Measurements from ENCODE around the gene UMODL1. TPM values are rescaled to one million over a fixed set of nuclear protein-coding genes. Genes with fewer than 3 reads are reported as not detected.

Gene UMODL1
- total RNA-seq, 1 donor from 2014 or later = not detected

DNA sequence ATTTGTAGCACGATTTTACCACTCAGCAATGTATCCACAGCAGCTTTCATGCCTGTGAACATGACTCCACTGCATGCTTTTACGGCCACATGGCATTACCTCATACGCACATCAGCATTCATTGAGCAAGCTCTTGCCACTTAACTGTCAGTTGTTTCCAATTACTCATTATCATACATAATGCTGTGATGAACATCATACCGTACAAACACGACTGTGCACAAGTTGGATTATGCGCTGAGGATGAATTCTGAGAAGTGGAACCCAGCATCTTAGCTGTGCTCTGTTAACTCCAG, 9.6 kb downstream of the UMODL1 start:
- no peaks in the 10 kb centered on the region for H3K27me3 Mint-ChIP-seq (ENCODE audit: insufficient read depth)
- no peaks in the 10 kb centered on the region for H3K4me1 Mint-ChIP-seq (ENCODE audit: low read depth)
- no peak overlapping the region for H3K4me3 Mint-ChIP-seq
- no peaks in the 10 kb centered on the region for H3K9me3 Mint-ChIP-seq
- DNase-seq (ENCODE audit: low spot score) = no peak
- H3K36me3 Mint-ChIP-seq (ENCODE audit: low read depth) = no peaks in the 10 kb centered on the region
- intact Hi-C loops (cut with micrococcal nuclease) = no loop called here
- no peak overlapping the region for H3K27ac Mint-ChIP-seq

DNA sequence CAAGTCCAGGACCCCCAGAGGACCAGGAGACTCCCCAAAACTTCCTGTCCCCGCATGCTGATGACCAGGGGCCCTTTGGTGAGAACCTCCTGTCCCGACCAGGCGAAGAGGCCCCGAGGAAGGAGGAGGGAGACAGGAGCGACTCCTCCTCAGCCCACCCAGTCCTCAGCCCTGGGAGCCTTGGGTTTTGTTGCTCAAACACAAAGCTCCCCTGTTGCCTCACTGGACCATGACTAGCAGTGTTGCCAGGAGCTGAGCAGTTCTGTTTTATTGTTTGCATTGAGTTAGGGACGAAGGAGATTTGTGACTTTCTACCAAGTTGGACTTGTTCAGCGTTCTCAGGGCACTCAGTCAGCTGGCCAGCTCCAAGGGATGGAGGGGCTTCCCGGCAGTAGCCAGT, 10.0 kb downstream of the UMODL1 start:
- DNase-seq (ENCODE audit: low spot score) = no peak
- Mint-ChIP-seq H3K27ac (no peak overlapping the region), H3K4me1 (ENCODE audit: low read depth) (no peaks in the 10 kb centered on the region), H3K4me3 (no peak overlapping the region), H3K9me3 (no peaks in the 10 kb centered on the region), H3K27me3 (ENCODE audit: insufficient read depth) (no peaks in the 10 kb centered on the region), H3K36me3 (ENCODE audit: low read depth) (no peaks in the 10 kb centered on the region)
- intact Hi-C loops (cut with micrococcal nuclease) = no loop called here

DNA sequence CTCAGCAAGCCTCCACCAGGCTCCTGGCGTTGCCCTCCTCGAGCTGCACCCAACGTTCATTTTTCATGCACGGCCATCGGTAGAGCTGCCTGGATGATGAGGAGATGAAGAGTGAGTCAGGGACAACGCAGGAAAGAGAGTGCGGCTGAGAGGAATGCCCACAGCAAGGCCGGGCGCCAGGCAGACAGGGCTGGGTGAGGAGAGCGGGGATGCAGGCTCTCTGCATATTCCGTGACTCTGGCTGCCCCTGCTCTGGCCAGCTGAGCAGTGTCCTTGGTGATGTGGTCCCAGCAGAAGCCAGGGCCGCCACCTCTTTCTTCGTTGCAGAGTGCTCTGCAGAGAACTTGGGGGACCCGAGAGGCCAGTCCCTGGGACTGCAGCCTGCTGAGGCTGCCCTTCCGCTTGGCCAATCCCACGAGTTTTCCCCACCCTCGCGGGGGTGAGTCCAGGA, 10.8 kb downstream of the UMODL1 start:
- no peak overlapping the region for H3K27ac Mint-ChIP-seq
- H3K4me1 Mint-ChIP-seq (ENCODE audit: low read depth) = no peaks in the 10 kb centered on the region
- DNase-seq (ENCODE audit: low spot score) = no peak
- H3K27me3 Mint-ChIP-seq (ENCODE audit: insufficient read depth) = no peaks in the 10 kb centered on the region
- intact Hi-C loops (cut with micrococcal nuclease) = no loop called here
- no peaks in the 10 kb centered on the region for H3K9me3 Mint-ChIP-seq
- H3K36me3 Mint-ChIP-seq (ENCODE audit: low read depth) = no peaks in the 10 kb centered on the region
- H3K4me3 Mint-ChIP-seq = no peak overlapping the region

DNA sequence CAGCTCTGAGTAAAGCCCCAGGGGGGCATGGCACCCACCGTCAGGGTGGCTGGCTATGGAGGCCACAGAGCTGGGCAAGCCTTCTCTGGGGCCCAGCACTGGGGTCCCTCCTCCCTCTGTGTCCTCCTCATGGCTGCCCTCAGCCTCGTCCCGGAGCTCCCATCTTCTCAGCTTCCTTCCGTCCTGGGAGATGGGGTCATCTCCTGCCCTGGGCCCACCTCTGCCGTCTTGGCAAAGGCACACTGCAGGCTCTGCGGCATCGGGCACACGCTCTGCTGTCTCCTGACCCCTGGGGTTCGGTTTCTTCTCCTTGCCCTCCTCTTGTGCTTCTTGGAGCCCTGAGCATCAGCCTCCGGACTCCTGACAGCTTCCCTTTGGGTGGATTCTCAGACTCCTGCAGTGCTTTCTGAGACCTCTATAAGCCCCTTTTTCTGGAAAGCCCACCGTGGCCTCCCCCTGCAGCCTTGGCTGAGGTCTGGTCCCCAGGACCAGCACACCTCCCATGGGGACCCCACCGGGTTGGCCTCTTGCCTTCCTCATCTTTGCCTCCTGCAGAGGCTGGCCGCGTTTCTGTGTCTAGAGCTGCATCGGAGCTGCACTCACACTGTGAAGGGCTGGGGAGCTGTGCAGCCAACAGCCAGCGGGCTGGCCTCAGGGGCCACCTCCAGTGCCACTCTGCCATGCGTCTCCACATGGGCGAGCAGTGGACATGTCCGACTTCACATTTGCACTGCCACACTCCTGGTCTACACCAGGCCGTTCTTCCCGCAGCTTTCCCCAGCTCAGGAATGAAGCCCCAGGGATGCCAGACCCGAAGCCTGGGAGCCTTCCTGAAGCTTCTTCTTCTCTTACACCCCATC, 11.6 kb downstream of the UMODL1 start:
- DNase-seq (ENCODE audit: low spot score) = no peak
- Mint-ChIP-seq H3K4me1 (ENCODE audit: low read depth) (no peaks in the 10 kb centered on the region), H3K36me3 (ENCODE audit: low read depth) (no peaks in the 10 kb centered on the region), H3K27ac (no peak overlapping the region), H3K27me3 (ENCODE audit: insufficient read depth) (peaks cover 2% of the 10 kb centered on the region), H3K4me3 (no peak overlapping the region), H3K9me3 (no peaks in the 10 kb centered on the region)
- intact Hi-C loops (cut with micrococcal nuclease) = no loop called here

DNA sequence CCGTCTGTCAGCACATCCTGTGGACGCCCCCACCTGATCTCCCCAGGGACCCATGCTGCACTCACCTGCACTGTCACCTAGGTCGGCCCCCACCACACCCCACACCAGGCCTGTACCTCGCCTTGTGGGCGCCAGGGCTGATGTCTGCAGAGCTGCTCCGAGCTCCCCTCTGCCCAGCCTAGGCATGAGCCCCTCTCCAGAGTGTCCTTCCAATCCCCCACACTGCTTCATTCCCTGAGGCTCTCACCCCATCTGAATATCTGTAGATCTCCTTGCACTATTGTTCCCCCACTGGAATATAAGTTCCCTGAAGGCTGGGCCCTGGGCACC, 12.2 kb downstream of the UMODL1 start:
- intact Hi-C loops (cut with micrococcal nuclease) = no loop called here
- Mint-ChIP-seq H3K4me1 (ENCODE audit: low read depth) (no peaks in the 10 kb centered on the region), H3K4me3 (no peak overlapping the region), H3K27ac (no peak overlapping the region), H3K9me3 (no peaks in the 10 kb centered on the region), H3K36me3 (ENCODE audit: low read depth) (no peaks in the 10 kb centered on the region), H3K27me3 (ENCODE audit: insufficient read depth) (peaks cover 4% of the 10 kb centered on the region)
- DNase-seq (ENCODE audit: low spot score) = no peak

DNA sequence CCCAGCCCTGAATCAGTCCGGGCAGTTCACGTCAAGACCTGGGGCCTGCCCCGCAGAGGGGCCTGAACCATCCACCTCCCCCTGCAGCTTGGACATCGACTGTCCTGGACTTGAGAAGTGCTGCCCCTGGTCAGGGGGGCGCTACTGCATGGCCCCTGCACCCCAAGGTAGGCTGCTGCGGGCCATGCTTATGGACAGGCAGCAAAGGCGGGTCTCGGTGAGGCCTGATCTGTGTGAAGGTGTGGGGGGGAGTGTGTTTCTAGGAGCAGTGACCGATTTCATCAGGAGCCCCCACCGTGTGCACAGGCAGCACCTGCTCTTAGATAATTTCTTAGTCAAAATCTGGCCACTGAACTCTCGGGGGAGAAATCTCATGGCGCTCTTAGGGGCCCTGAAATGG, 13.0 kb downstream of the UMODL1 start:
- Mint-ChIP-seq H3K27me3 (ENCODE audit: insufficient read depth) (peaks cover 8% of the 10 kb centered on the region), H3K9me3 (no peaks in the 10 kb centered on the region), H3K4me3 (no peak overlapping the region), H3K4me1 (ENCODE audit: low read depth) (peaks cover 6% of the 10 kb centered on the region), H3K27ac (no peak overlapping the region), H3K36me3 (ENCODE audit: low read depth) (no peaks in the 10 kb centered on the region)
- no peak for DNase-seq (ENCODE audit: low spot score)
- intact Hi-C loops (cut with micrococcal nuclease) = no loop called here

DNA sequence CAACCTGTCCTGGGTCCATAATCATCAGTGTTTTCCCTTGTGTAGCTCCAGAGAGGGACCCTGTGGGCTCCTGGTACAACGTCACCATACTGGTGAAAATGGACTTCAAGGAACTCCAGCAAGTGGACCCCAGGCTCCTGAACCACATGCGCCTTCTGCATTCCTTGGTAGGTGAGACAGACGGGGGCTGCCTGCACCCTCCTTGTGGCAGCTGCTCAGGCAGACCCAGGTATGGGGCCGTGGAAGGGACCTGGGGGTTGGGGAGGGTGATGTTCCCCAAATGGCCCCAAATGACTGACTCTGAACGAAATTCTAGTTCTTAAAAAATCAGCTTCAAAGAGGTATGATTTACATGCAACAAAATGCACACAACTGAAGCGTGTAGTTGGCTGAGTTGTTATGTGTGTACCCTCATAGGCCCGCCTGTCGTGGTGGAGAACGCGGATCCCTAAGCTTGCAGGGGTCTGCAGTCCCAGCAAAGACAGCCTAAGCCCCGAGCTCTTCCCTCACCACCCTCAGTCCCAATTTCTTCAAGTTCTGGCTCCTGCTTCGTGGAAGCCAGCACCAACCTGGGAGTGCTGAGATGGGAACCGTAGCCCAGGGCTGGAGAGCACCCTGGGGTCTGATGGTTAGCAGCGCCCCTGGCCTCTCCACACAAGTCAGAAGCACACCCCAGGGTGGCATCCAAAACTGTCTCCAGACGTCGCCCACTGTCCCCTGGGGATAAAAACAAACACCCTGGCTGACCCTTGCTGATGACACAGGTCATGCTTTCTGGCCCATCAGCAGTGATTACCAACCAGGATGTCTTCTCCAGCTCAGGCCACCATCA, 14.3 kb downstream of the UMODL1 start:
- Mint-ChIP-seq H3K4me1 (ENCODE audit: low read depth) (peaks cover 13% of the 10 kb centered on the region), H3K4me3 (no peak overlapping the region), H3K9me3 (no peaks in the 10 kb centered on the region), H3K36me3 (ENCODE audit: low read depth) (no peaks in the 10 kb centered on the region), H3K27me3 (ENCODE audit: insufficient read depth) (peaks cover 10% of the 10 kb centered on the region), H3K27ac (no peak overlapping the region)
- DNase-seq (ENCODE audit: low spot score) = no peak
- intact Hi-C loops (cut with micrococcal nuclease) = no loop called here

DNA sequence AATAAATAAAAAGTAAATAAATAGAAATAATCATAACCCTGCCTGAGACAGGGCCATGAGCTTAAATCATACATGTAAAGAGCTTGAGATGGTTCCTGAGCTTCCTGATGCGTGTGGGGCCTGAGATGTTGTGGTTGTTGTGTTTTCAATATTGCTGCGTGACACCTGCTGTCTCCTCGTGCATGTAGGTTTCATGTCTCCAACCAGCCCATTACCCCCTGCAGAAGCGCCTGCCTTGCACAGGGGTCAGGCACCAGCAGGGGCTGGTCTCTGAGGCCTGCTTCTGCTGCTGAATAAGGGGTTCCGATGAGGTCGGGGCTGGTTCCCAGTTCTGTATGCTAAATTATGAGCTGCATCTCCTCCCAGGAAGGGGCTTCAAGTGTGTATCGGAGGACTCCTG, 15.9 kb downstream of the UMODL1 start:
- Mint-ChIP-seq H3K9me3 (no peaks in the 10 kb centered on the region), H3K27ac (no peak overlapping the region), H3K27me3 (ENCODE audit: insufficient read depth) (peaks cover 12% of the 10 kb centered on the region), H3K4me3 (no peak overlapping the region), H3K36me3 (ENCODE audit: low read depth) (no peaks in the 10 kb centered on the region), H3K4me1 (ENCODE audit: low read depth) (peaks cover 13% of the 10 kb centered on the region)
- intact Hi-C loops (cut with micrococcal nuclease) = no loop called here
- DNase-seq (ENCODE audit: low spot score) = no peak

DNA sequence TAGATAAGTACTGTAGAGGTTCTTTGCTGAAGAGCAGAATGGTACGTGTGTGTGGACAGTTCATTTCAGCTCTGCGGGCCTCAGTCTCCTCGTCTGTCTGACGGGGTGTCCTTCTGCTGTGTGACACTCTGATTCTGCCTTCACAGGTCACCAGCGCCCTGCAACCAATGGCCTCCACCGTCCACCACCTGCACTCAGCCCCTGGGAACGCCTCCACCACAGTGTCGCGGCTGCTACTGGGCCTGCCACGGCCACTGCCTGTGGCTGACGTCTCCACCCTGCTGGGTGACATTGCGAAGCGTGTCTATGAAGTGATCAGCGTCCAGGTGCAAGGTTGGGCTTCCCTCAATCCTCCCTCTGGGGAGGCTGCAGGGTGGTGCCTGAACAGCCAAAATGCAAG, 17.0 kb downstream of the UMODL1 start:
- intact Hi-C loops (cut with micrococcal nuclease) = no loop called here
- no peak overlapping the region for H3K4me3 Mint-ChIP-seq
- H3K4me1 Mint-ChIP-seq (ENCODE audit: low read depth) = peaks cover 13% of the 10 kb centered on the region
- peaks cover 12% of the 10 kb centered on the region for H3K27me3 Mint-ChIP-seq (ENCODE audit: insufficient read depth)
- no peak for DNase-seq (ENCODE audit: low spot score)
- no peaks in the 10 kb centered on the region for H3K36me3 Mint-ChIP-seq (ENCODE audit: low read depth)
- H3K27ac Mint-ChIP-seq = no peak overlapping the region
- no peaks in the 10 kb centered on the region for H3K9me3 Mint-ChIP-seq

DNA sequence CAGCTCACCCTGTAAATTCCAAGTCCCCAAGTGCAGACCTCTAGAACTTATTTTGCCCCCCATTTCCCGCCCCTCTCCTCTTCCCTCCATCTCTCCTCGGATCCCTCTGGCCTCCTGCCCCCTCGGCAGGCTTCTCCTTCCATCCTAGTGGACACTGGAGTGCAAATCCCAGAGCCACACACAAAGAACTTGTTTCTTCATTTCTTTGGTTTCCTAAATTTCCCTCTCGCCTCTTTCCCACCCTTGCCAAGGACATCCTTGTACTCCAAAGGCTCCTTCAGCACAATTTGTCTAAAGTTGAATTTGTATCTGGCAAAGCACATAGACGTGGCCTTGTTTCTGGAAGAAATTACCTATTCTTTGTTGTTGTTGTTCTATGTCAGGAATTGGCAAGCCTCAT, 17.5 kb downstream of the UMODL1 start:
- Mint-ChIP-seq H3K4me3 (no peak overlapping the region), H3K27ac (no peak overlapping the region), H3K27me3 (ENCODE audit: insufficient read depth) (peaks cover 12% of the 10 kb centered on the region), H3K9me3 (no peaks in the 10 kb centered on the region), H3K4me1 (ENCODE audit: low read depth) (peaks cover 13% of the 10 kb centered on the region), H3K36me3 (ENCODE audit: low read depth) (no peaks in the 10 kb centered on the region)
- intact Hi-C loops (cut with micrococcal nuclease) = no loop called here
- no peak for DNase-seq (ENCODE audit: low spot score)

DNA sequence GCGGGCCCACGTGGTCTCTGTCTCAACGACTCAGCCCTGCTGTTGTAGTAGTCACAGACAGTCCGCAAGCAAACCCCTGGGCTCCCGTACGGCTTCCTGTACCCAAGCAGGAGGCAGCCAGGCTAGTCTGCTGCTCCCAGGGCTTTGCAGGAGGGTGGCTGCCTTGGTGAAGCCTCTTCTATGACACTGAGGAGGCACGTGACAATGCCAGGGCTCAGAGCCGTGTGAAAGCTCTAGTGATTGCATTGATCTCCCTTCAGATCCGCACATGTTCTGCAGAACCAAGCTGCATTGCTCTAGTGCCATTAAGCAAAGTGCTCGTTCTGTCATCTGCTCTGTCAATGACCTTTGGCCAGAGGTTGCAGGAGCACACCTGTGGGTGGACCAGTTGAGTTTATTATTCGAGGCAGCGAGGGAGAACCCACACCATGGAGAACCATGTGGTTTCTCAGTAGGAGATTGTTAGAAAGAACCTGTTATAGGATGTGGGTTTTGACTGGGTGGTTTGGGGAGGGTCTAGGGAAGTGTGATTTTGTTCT, 18.0 kb downstream of the UMODL1 start:
- H3K4me3 Mint-ChIP-seq = no peak overlapping the region
- no peak for DNase-seq (ENCODE audit: low spot score)

DNA sequence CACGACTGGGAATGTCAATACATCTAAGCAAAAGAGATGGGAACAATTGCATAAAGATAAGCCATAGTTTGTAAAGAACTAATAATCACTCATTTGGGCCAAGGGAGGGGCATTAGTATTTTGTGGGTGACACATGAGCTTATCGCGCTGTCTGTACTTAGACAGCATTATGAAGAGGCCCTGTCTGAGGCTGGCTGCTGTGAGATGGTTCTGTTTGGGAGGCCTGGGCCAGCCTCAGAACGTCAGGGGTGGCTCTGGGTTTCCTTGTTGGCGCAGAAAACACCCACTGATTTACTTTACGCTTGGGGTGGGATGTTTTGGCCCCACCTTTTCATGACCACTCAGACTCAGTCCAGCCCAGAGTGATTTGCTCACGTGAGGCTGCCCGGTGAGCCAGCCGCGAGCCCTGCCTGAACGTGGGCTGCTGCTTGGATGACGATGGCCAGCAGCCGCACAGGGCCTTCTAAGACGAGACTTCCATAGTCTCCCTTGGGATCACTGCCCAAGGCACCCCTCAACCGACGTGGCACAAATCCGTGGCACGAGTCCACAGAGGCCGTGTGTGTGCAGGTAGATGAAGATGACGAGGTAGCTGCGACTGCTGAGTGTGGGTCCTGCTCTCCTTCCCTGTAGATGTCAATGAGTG, 18.7 kb downstream of the UMODL1 start:
- Mint-ChIP-seq H3K4me1 (ENCODE audit: low read depth) (peaks cover 13% of the 10 kb centered on the region), H3K36me3 (ENCODE audit: low read depth) (no peaks in the 10 kb centered on the region), H3K27me3 (ENCODE audit: insufficient read depth) (peaks cover 12% of the 10 kb centered on the region), H3K9me3 (no peaks in the 10 kb centered on the region), H3K4me3 (no peak overlapping the region), H3K27ac (no peak overlapping the region)
- DNase-seq (ENCODE audit: low spot score) = no peak
- intact Hi-C loops (cut with micrococcal nuclease) = no loop called here

More for the DNA sequence above, 18.0 kb downstream of the UMODL1 start:
- intact Hi-C loops (cut with micrococcal nuclease) = no loop called here
- H3K9me3 Mint-ChIP-seq = no peaks in the 10 kb centered on the region
- H3K4me1 Mint-ChIP-seq (ENCODE audit: low read depth) = peaks cover 13% of the 10 kb centered on the region
- peaks cover 12% of the 10 kb centered on the region for H3K27me3 Mint-ChIP-seq (ENCODE audit: insufficient read depth)
- no peak overlapping the region for H3K27ac Mint-ChIP-seq
- H3K36me3 Mint-ChIP-seq (ENCODE audit: low read depth) = no peaks in the 10 kb centered on the region
